Breast epithelium (tissue), 3 donors: Measurements from ENCODE around the gene NUAK2.

Experiments
- CTCF ChIP-seq, 3 donors: fragments of 450-650 bp; IDR thresholded peaks; one replicate each; pipeline ENCODE4 v1.5.1; 2016 to 2017; ENCODE audit warnings: antibody characterized with exemption in 3 of 3, mild to moderate bottlenecking in 3 of 3, moderate library complexity in 3 of 3
- POLR2A ChIP-seq: fragments of 450-650 bp; IDR thresholded peaks from one replicate; pipeline ENCODE4 v1.6.1; 2016; ENCODE audit warnings: antibody characterized with exemption, mild to moderate bottlenecking, moderate library complexity
- POLR2AphosphoS5 ChIP-seq, 3 donors: sonication (generic); formaldehyde crosslinking; IDR thresholded peaks; one replicate each; pipeline ENCODE4 v1.6.1; 2017; ENCODE audit warnings: antibody characterized with exemption in 3 of 3

- TF ChIP-seq CTCF (IDR thresholded peaks at IDR 0.05) = no peak
- TF ChIP-seq POLR2A = no peak
- no peak for TF ChIP-seq POLR2AphosphoS5 (IDR thresholded peaks at IDR 0.05)
These were observed 16.5 kb upstream of the NUAK2 start for GRCh38 chr1:205338011-205338410.
